ENCODE measurements around the gene PRDM13.
"Not testable (repeated sequence)": the region's sequence is repeated elsewhere in the genome, so short reads cannot be mapped to it uniquely, and the experiment has no call there.

Gene PRDM13

GRCh38 chr6:99608059-99608885, 1.6 kb downstream of the PRDM13 start:
- DNase-seq: no peak
- TF ChIP-seq GATA1 (IDR thresholded peaks at IDR 0.05; ENCODE audit: low read depth, low read length): no peak
- TF ChIP-seq POLR2A (IDR thresholded peaks at IDR 0.05; ENCODE audit: low read length): no peak

- TF ChIP-seq GATA1 (IDR thresholded peaks at IDR 0.05; ENCODE audit: low read depth, low read length): no peak
- TF ChIP-seq POLR2A (IDR thresholded peaks at IDR 0.05; ENCODE audit: low read length): no peak
- no peak for DNase-seq
Measured at GRCh38 chr6:99608886-99609482, 2.4 kb downstream of the PRDM13 start.

GRCh38 chr6:99609905-99610489, 3.4 kb downstream of the PRDM13 start:
- no peak for TF ChIP-seq GATA1 (IDR thresholded peaks at IDR 0.05; ENCODE audit: low read depth, low read length)
- no peak for TF ChIP-seq POLR2A (IDR thresholded peaks at IDR 0.05; ENCODE audit: low read length)
- no peak for DNase-seq

GRCh38 chr6:99611148-99611547, 4.5 kb downstream of the PRDM13 start:
- DNase-seq: peak; percentile 10 to 29
- TF ChIP-seq GATA1 (IDR thresholded peaks at IDR 0.05; ENCODE audit: low read depth, low read length): no peak

DNA sequence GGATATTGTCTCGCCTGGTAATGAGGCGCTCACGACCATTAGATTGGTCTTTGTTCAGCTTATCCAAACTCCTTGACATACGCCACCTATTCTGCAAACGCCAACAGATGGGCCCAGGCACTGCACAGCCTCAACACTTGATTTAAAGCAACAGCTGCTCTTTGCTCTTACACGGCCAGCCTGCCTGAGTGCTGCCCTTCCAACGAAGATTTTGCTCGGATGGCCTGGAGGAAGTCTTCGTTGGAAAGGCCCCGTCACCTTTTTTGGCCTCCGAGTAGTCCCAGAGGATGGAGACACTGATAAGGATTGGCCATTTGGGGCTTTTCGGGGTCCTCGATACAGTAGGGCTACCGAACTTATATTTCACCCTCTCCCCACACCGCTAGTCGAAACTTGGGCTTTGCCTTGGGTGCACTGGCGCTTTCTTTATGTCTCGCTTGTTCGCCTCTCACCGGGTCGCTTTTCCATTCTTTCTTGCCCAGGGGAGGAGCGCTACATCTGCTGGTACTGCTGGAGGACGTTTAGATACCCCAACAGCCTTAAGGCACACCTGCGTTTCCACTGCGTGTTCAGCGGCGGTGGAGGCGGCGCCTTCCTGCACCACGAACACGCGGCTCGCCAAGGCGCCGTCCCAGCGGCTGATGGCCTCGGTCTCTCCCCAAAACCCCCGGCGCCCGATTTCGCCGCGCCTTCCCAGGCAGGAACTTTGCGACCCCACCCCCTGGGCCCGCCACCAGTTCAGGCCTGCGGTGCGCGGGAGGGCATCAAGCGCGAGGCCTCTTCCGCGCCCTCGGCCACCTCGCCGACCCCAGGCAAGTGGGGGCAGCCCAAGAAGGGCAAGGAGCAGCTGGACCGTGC, 6.1 kb downstream of the PRDM13 start:
- no peak for DNase-seq

GRCh38 chr6:99613409-99613704, 6.7 kb downstream of the PRDM13 start:
- DNase-seq: peak; percentile 73 to 77

More for the DNA sequence above, 6.1 kb downstream of the PRDM13 start:
- TF ChIP-seq POLR2A (IDR thresholded peaks at IDR 0.05; ENCODE audit: low read length): no peak
- no peak for TF ChIP-seq GATA1 (IDR thresholded peaks at IDR 0.05; ENCODE audit: low read depth, low read length)

DNA sequence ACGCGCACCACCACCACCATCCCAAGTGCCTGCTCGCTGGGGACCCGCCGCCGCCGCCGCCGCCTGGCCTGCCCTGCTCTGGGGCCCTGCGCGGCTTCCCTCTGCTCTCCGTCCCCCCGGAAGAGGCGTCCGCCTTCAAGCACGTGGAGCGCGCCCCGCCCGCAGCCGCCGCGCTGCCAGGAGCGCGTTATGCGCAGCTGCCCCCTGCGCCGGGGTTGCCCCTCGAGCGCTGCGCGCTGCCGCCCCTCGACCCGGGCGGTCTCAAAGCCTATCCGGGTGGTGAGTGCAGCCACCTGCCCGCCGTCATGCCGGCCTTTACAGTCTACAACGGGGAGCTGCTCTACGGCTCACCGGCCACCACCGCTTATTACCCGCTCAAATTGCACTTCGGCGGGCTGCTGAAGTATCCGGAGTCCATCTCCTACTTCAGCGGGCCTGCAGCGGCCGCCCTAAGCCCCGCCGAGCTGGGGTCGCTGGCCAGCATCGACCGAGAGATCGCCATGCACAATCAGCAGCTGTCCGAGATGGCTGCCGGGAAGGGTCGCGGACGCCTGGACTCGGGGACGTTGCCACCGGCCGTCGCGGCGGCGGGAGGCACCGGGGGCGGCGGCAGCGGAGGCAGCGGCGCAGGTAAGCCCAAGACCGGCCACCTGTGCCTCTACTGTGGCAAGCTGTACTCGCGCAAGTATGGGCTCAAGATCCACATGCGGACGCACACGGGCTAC, 7.2 kb downstream of the PRDM13 start:
- peak; percentile 66 to 67 for DNase-seq
- no peak for TF ChIP-seq POLR2A (IDR thresholded peaks at IDR 0.05; ENCODE audit: low read length)
- TF ChIP-seq GATA1 (IDR thresholded peaks at IDR 0.05; ENCODE audit: low read depth, low read length): no peak

More at GRCh38 chr6:99613409-99613704, 6.7 kb downstream of the PRDM13 start:
- no peak for TF ChIP-seq GATA1 (IDR thresholded peaks at IDR 0.05; ENCODE audit: low read depth, low read length)
- no peak for TF ChIP-seq POLR2A (IDR thresholded peaks at IDR 0.05; ENCODE audit: low read length)

GRCh38 chr6:99614430-99615186, 8.0 kb downstream of the PRDM13 start:
- TF ChIP-seq GATA1 (IDR thresholded peaks at IDR 0.05; ENCODE audit: low read depth, low read length) (no peak), POLR2A (IDR thresholded peaks at IDR 0.05; ENCODE audit: low read length) (no peak)
- peak; percentile 22 to 24 for DNase-seq

DNA sequence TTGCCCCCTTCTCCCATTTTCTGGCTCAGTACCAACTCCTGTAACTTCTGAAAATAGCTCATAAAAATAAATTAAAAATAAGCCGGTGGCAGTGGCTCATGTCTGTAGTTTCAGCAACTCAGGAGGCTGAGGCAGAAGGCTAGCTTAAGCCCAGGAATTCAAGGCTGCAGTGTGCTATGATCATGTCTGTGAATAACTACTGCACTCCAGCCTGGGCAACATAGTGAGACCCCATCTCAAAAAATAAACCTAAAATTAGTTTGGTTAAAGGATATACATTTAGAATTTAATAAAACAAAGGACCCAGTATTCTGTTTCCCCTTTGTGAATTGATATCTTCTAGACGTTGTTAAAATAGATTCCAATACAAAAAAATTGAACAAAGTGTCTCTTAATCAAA, 10.5 kb downstream of the PRDM13 start:
- no peak for TF ChIP-seq POLR2A (IDR thresholded peaks at IDR 0.05; ENCODE audit: low read length)
- TF ChIP-seq GATA1 (IDR thresholded peaks at IDR 0.05; ENCODE audit: low read depth, low read length): no peak
- no peak for DNase-seq

DNA sequence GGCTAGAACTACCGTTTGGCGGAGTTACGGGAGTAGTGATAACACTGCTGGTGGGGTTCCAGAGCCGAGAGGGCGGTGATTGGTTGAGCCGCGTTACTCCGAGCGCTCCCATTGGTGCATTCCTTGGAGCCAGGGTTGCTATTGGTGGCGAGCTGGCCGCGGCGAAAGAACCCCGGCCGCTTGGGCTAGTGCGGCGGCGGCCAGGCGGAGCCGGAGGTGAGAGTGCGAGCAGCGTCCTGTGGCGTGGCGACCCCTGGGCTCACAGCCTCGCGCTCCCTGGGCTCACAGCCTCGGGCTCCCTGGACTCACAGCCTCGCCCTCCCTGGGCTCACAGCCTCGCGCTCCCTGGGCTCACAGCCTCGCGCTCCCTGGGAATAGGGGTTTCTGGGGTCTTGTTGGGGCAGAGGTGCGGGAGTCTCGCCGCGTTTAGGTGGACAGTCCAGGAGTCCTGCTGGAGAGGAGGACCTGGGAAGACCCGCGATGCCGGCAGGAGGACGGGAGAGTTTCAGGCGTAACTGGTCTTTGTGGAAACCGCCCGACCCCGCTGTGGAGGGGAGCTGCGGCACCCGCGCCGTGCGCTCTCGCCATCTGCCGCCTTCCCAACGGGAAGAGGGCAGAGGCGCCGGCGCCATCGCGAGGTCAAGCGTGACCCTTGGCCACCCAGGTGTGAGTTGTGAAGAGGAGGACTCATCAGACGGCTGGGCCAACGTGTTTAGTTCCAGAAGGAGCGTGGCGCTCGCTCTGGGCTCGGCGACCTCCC, 12.2 kb downstream of the PRDM13 start:
- TF ChIP-seq GATA1 (IDR thresholded peaks at IDR 0.05; ENCODE audit: low read depth, low read length): no peak
- TF ChIP-seq POLR2A (IDR thresholded peaks at IDR 0.05; ENCODE audit: low read length): no peak
- peak; percentile 12 to 25 for DNase-seq

DNA sequence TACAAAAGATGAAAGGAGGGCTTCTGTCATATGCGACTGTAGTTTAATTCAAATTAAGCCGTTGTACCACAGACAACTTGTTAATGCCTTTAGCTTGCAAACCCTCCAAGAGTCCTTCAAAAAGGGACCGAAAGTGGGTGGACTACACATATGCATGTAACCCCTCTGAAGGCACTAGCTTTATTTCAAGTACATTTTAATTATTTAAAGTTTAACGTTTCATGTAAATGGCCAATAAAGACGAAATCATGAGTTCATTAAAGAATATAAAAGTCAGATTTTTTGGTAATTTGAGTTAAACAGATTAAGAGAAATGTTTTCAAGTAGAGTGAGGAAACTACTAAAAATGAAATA, 12.8 kb downstream of the PRDM13 start:
- no peak for TF ChIP-seq POLR2A (IDR thresholded peaks at IDR 0.05; ENCODE audit: low read length)
- no peak for TF ChIP-seq GATA1 (IDR thresholded peaks at IDR 0.05; ENCODE audit: low read depth, low read length)
- DNase-seq: no peak

GRCh38 chr6:99622044-99622443, 15.4 kb downstream of the PRDM13 start:
- DNase-seq: not testable (repeated sequence)

Data from erythroblast (primary cell).